HepG2 (cell line): ENCODE data around the gene ZNF544. TPM values are rescaled to one million over a fixed set of nuclear protein-coding genes. Genes with fewer than 3 reads are reported as not detected.

Experiments used
- CHCHD3 ChIP-seq: sonication (generic); formaldehyde crosslinking; IDR thresholded peaks from 2 replicates; pipeline ENCODE4 v1.8.0; 2022; ENCODE audit warnings: mild to moderate bottlenecking, missing genetic modification reagents, moderate library complexity
- DNMT3B ChIP-seq: conservative IDR thresholded peaks from 2 replicates; pipeline ENCODE4 v1.6.1; 2016; ENCODE audit warnings: missing biosample characterization, control low read depth
- HDAC6 ChIP-seq: fragments of 200-600 bp; sonication (generic); IDR thresholded peaks from 2 replicates; pipeline ENCODE4 v1.7.0; 2017; ENCODE audit warnings: mild to moderate bottlenecking, antibody characterized with exemption, low read length, low read depth
- HOXA7 ChIP-seq: sonication (generic); formaldehyde crosslinking; IDR thresholded peaks from 2 replicates; pipeline ENCODE4 v1.8.1; 2022; ENCODE audit warnings: mild to moderate bottlenecking, missing genetic modification reagents, moderate library complexity
- HOXD1 ChIP-seq: sonication (generic); formaldehyde crosslinking; IDR thresholded peaks from 2 replicates; pipeline ENCODE4 v1.5.0; 2020; ENCODE audit warnings: missing genetic modification reagents
- JUND ChIP-seq: sonication (generic); formaldehyde crosslinking; IDR thresholded peaks from 2 replicates; pipeline ENCODE4 v1.8.0; 2022; ENCODE audit warnings: mild to moderate bottlenecking, missing genetic modification reagents
- KLF12 ChIP-seq: sonication (generic); formaldehyde crosslinking; IDR thresholded peaks from 2 replicates; pipeline ENCODE4 v1.4.0; 2020; ENCODE audit warnings: missing genetic modification reagents, borderline replicate concordance
- NFIC ChIP-seq: IDR thresholded peaks from 2 replicates; pipeline ENCODE4 v1.6.1; 2012; ENCODE audit warnings: mild to moderate bottlenecking, low read length, inconsistent platforms
- PITX1 ChIP-seq: sonication (generic); formaldehyde crosslinking; IDR thresholded peaks from 2 replicates; pipeline ENCODE4 v1.5.1; 2020; ENCODE audit warnings: mild to moderate bottlenecking, missing genetic modification reagents
- RELA ChIP-seq: sonication (generic); formaldehyde crosslinking; IDR thresholded peaks from 2 replicates; pipeline ENCODE4 v1.4.0; 2020; ENCODE audit warnings: missing genetic modification reagents
- SMAD3 ChIP-seq: sonication (generic); formaldehyde crosslinking; IDR thresholded peaks from 2 replicates; pipeline ENCODE4 v1.4.0; 2020; ENCODE audit warnings: missing genetic modification reagents
- SMC3 ChIP-seq: IDR thresholded peaks from 2 replicates; pipeline ENCODE4 v1.6.1; 2011; ENCODE audit warnings: low read length, improper control_type of control experiment
- STAT6 ChIP-seq: sonication (generic); formaldehyde crosslinking; IDR thresholded peaks from 2 replicates; pipeline ENCODE4 v1.4.0; 2020; ENCODE audit warnings: missing genetic modification reagents, mild to moderate bottlenecking, borderline replicate concordance
- SYNCRIP ChIP-seq: fragments of 200-400 bp; formaldehyde crosslinking; IDR thresholded peaks from 2 replicates; pipeline ENCODE4 v1.6.1; 2018; ENCODE audit warnings: mild to moderate bottlenecking, low read depth, low read length; ENCODE audit not compliant: insufficient read depth
- ZFP36L2 ChIP-seq: sonication (generic); formaldehyde crosslinking; IDR thresholded peaks from 2 replicates; pipeline ENCODE4 v1.4.0; 2020; ENCODE audit warnings: missing genetic modification reagents
- ZNF383 ChIP-seq: sonication (generic); formaldehyde crosslinking; IDR thresholded peaks from 2 replicates; pipeline ENCODE4 v1.4.0; 2020; ENCODE audit warnings: missing genetic modification reagents, mild to moderate bottlenecking, borderline replicate concordance
- ZNF510 ChIP-seq: sonication (generic); formaldehyde crosslinking; IDR thresholded peaks from 2 replicates; pipeline ENCODE4 v1.4.0; 2020; ENCODE audit warnings: low read depth, mild to moderate bottlenecking, missing genetic modification reagents
- ZNF7 ChIP-seq: IDR thresholded peaks from 2 replicates; pipeline ENCODE4 v1.6.1; 2016; ENCODE audit warnings: missing biosample characterization, missing genetic modification reagents
- ZNF709 ChIP-seq: sonication (generic); formaldehyde crosslinking; IDR thresholded peaks from 2 replicates; pipeline ENCODE4 v1.5.0; 2020; ENCODE audit warnings: mild to moderate bottlenecking, missing genetic modification reagents
- polyA plus RNA-seq, 8 experiments: library from polyadenylated mRNA; depleted of rRNA in 3 of 8; stranded (reverse) in 7 of 8; unstranded in 1 of 8; fragments of >200 nt; fragmentation: Illumina TruSeq in 4 of 8; extraction: Trizol in 4 of 8; gene quantifications; 2 replicates each; pipeline versions ENCODE4 v1.2.1 to v1.2.3, GENCODE V29; 2011 to 2016; ENCODE audit warnings: low read depth in 4 of 8, missing spikeins in 1 of 8, mixed read lengths in 1 of 8; ENCODE audit not compliant: insufficient read depth in 1 of 8
- total RNA-seq, 5 experiments: library from RNA; depleted of rRNA; stranded (reverse); fragments of >200 nt; fragmentation: Illumina TruSeq; extraction: Trizol; gene quantifications; 2 replicates each; pipeline ENCODE4 v1.2.3, GENCODE V29; 2016; ENCODE audit warnings: low read depth in 1 of 5
- TF ChIP-seq, protein P1 (sequence below), 2 experiments: sonication (generic) in 1 of 2; formaldehyde crosslinking in 1 of 2; IDR thresholded peaks; 2 replicates each; pipeline versions ENCODE4 v1.4.0 to v1.6.1; 2018 to 2020; ENCODE audit warnings: missing genetic modification reagents in 2 of 2, borderline replicate concordance in 1 of 2, low read depth in 1 of 2, mild to moderate bottlenecking in 1 of 2, missing biosample characterization in 1 of 2
- TF ChIP-seq, protein P2 (sequence below): sonication (generic); formaldehyde crosslinking; conservative IDR thresholded peaks from 2 replicates; pipeline ENCODE4 v1.8.0; 2022; ENCODE audit warnings: low read depth, missing genetic modification reagents
- TF ChIP-seq, protein P3 (sequence below): sonication (generic); formaldehyde crosslinking; IDR thresholded peaks from 2 replicates; pipeline ENCODE4 v1.5.1; 2020; ENCODE audit warnings: missing genetic modification reagents, mild to moderate bottlenecking, borderline replicate concordance

Gene ZNF544
- total and polyA plus RNA-seq, 2 of the 13 experiments (the other 11 are each of a cell fraction or from before 2014, with no cell fraction given): 13.1 to 17.0 TPM

DNA sequence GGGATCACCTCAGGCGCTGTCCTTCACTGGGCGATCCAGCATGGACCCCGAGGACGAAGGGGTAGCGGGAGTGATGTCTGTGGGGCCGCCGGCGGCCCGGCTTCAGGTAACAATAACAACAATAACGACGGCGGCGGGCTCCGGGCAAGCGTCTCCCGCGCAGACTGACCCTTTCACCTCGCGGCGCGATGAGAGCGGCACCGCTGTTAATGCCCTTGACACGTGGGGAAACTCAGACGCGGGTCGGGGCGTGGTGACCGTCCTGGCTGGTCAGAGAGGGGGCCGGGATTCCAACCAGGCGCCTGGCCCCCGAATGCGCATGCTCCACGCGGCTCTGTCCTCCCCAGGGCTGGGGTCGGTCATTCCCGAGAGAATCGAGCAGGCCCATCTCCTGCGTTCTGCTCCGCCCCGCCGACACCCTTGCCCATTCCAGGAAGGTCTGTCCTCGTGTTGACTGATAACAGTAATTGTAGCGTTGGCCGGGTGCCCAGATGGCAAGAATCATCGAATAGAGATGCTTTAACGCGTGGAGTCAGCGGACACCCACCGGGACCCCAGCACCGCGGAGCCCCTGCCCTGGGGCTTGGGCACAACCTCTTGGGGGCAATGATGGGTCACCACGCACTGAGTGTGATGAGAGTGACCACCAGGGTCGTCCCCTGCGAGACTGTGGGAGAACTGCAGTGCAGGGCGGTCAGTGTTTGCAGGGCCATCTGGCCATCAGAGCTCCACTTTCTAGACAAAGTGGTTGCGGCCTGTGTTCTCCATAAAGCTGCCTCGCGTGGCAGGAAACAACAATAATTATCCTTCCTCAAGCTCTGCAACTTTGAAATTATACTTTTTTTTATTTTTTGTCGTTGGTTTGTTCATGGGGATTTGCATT, 50.6 kb downstream of the ZNF544 start (continued):
- TF ChIP-seq PITX1: 0 out of 2 replicates have a peak, but pooled peaks have one; percentile 16
- no peak for TF ChIP-seq JUND (CRISPR knock-in tag)
- TF ChIP-seq SMAD3 (CRISPR knock-in tag): no peak
- TF ChIP-seq, protein P1, sequence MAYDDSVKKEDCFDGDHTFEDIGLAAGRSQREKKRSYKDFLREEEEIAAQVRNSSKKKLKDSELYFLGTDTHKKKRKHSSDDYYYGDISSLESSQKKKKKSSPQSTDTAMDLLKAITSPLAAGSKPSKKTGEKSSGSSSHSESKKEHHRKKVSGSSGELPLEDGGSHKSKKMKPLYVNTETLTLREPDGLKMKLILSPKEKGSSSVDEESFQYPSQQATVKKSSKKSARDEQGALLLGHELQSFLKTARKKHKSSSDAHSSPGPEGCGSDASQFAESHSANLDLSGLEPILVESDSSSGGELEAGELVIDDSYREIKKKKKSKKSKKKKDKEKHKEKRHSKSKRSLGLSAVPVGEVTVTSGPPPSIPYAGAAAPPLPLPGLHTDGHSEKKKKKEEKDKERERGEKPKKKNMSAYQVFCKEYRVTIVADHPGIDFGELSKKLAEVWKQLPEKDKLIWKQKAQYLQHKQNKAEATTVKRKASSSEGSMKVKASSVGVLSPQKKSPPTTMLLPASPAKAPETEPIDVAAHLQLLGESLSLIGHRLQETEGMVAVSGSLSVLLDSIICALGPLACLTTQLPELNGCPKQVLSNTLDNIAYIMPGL (CRISPR knock-in tag; IDR thresholded peaks at IDR 0.05; ENCODE audit: borderline replicate concordance in 1 of 2, low read depth in 1 of 2): 0 out of 4 replicates have a peak, but pooled peaks of 1 of the 2 experiments have one; percentile 21
- no peak for TF ChIP-seq ZNF709
- TF ChIP-seq NFIC: no peak
- TF ChIP-seq ZNF7 (CRISPR knock-in tag): no peak
- TF ChIP-seq SMC3: no peak
- TF ChIP-seq, protein P2, sequence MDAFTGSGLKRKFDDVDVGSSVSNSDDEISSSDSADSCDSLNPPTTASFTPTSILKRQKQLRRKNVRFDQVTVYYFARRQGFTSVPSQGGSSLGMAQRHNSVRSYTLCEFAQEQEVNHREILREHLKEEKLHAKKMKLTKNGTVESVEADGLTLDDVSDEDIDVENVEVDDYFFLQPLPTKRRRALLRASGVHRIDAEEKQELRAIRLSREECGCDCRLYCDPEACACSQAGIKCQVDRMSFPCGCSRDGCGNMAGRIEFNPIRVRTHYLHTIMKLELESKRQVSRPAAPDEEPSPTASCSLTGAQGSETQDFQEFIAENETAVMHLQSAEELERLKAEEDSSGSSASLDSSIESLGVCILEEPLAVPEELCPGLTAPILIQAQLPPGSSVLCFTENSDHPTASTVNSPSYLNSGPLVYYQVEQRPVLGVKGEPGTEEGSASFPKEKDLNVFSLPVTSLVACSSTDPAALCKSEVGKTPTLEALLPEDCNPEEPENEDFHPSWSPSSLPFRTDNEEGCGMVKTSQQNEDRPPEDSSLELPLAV: no peak
- no peak for TF ChIP-seq DNMT3B (CRISPR knock-in tag)
- TF ChIP-seq, protein P3, sequence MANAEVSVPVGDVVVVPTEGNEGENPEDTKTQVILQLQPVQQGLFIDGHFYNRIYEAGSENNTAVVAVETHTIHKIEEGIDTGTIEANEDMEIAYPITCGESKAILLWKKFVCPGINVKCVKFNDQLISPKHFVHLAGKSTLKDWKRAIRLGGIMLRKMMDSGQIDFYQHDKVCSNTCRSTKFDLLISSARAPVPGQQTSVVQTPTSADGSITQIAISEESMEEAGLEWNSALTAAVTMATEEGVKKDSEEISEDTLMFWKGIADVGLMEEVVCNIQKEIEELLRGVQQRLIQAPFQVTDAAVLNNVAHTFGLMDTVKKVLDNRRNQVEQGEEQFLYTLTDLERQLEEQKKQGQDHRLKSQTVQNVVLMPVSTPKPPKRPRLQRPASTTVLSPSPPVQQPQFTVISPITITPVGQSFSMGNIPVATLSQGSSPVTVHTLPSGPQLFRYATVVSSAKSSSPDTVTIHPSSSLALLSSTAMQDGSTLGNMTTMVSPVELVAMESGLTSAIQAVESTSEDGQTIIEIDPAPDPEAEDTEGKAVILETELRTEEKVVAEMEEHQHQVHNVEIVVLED (CRISPR knock-in tag): peak; percentile 38; the same call in 1 of the 2 replicates
- TF ChIP-seq ZFP36L2: no peak
- no peak for TF ChIP-seq HDAC6
- no peak for TF ChIP-seq STAT6 (CRISPR knock-in tag)
- no peak for TF ChIP-seq RELA
- peak; percentile 68; the same call in 1 of the 2 replicates for TF ChIP-seq ZNF510 (CRISPR knock-in tag)
- TF ChIP-seq ZNF383 (CRISPR knock-in tag): 0 out of 2 replicates have a peak, but pooled peaks have one; percentile 80
- no peak for TF ChIP-seq HOXD1 (CRISPR knock-in tag)
- TF ChIP-seq SYNCRIP: no peak
- TF ChIP-seq KLF12: 0 out of 2 replicates have a peak, but pooled peaks have one; percentile 9
- no peak for TF ChIP-seq CHCHD3
- TF ChIP-seq HOXA7 (CRISPR knock-in tag): no peak
